SK-N-SH (cell line): ENCODE measurements around the gene INPPL1. TPM values are rescaled to one million over a fixed set of nuclear protein-coding genes. Genes with fewer than 3 reads are reported as not detected.
A peak's percentile ranks its signal among the peaks of the same experiment; 100 is the strongest.
"Not testable (repeated sequence)": the region's sequence is repeated elsewhere in the genome, so short reads cannot be mapped to it uniquely, and the experiment has no call there.

Experiments
- CTCF ChIA-PET: fragments of 300-600, 350-600 bp; formaldehyde crosslinking; extraction: SDS; loops from one replicate; lab custom pipeline; 2021; lab: Yijun Ruan, JAX
- POLR2A ChIA-PET: fragments of 350-600 bp; sonication (Branson Sonifier 250); formaldehyde crosslinking; extraction: SDS; loops from one replicate; lab custom pipeline; 2020; ENCODE audit warnings: antibody characterized with exemption, inconsistent platforms; lab: Yijun Ruan, JAX
- DNase-seq: peaks from one replicate; pipeline ENCODE4 v3.0.0; 2012
- H2AFZ ChIP-seq: fragments of 200-600 bp; sonication (generic); 2 replicates; pipeline ENCODE4 v1.8.1; 2016; ENCODE audit warnings: antibody characterized with exemption, mild to moderate bottlenecking, low read depth
- H3F3A ChIP-seq: fragments of 200-600 bp; sonication (generic); replicated peaks from 2 replicates; pipeline ENCODE3; 2016; ENCODE audit warnings: antibody characterized with exemption, mild to moderate bottlenecking; ENCODE audit not compliant: insufficient read depth
- H3K27ac ChIP-seq, 2 experiments: fragments of 200-500 bp in 1 of 2; fragments of 200-600 bp in 1 of 2; sonication (Bioruptor generic) in 1 of 2; sonication (generic), shearing (Covaris generic) in 1 of 2; 2 replicates each; pipeline versions ENCODE4 v1.5.1 to v1.6.1; 2014 to 2016; ENCODE audit warnings: low read depth in 2 of 2, inconsistent platforms in 1 of 2, low read length in 1 of 2, mild to moderate bottlenecking in 1 of 2, mixed read lengths in 1 of 2
- H3K27me3 ChIP-seq: fragments of 200-600 bp; sonication (generic), shearing (Covaris generic); 2 replicates; pipeline ENCODE4 v1.6.1; 2016; ENCODE audit warnings: mixed run types; ENCODE audit not compliant: insufficient read depth
- H3K36me3 ChIP-seq, 2 experiments: fragments of 200-500 bp in 1 of 2; fragments of 200-600 bp in 1 of 2; sonication (Bioruptor generic) in 1 of 2; sonication (generic) in 1 of 2; replicated peaks in 1 of 2; 2 replicates each; pipeline versions ENCODE3 to v1.5.1; 2014 to 2016; ENCODE audit warnings: low read length in 1 of 2, mild to moderate bottlenecking in 1 of 2; ENCODE audit not compliant: insufficient read depth in 2 of 2, control insufficient read depth in 1 of 2
- H3K4me1 ChIP-seq, 2 experiments: fragments of 200-500 bp in 1 of 2; fragments of 200-600 bp in 1 of 2; sonication (Bioruptor generic) in 1 of 2; sonication (generic), shearing (Covaris generic) in 1 of 2; 2 replicates each; pipeline versions ENCODE4 v1.5.1 to v1.6.1; 2014 to 2016; ENCODE audit warnings: low read depth in 1 of 2, low read length in 1 of 2, mixed run types in 1 of 2; ENCODE audit not compliant: insufficient read depth in 2 of 2, control insufficient read depth in 1 of 2
- H3K4me2 ChIP-seq: fragments of 200-600 bp; sonication (generic), shearing (Covaris generic); 2 replicates; pipeline ENCODE4 v1.6.1; 2017; ENCODE audit warnings: mixed run types
- H3K4me3 ChIP-seq, 2 experiments: fragments of 200-500 bp in 1 of 2; fragments of 200-600 bp in 1 of 2; sonication (Bioruptor generic) in 1 of 2; sonication (generic), shearing (Covaris generic) in 1 of 2; 2 replicates each; pipeline versions ENCODE4 v1.5.1 to v1.8.1; 2014 to 2016; ENCODE audit warnings: low read depth in 2 of 2, inconsistent platforms in 1 of 2, low read length in 1 of 2, mild to moderate bottlenecking in 1 of 2, mixed read lengths in 1 of 2, moderate library complexity in 1 of 2
- H3K79me2 ChIP-seq: fragments of 200-600 bp; sonication (generic); 2 replicates; pipeline ENCODE4 v1.8.1; 2017; ENCODE audit warnings: mild to moderate bottlenecking; ENCODE audit not compliant: insufficient read depth
- H3K9ac ChIP-seq: fragments of 200-600 bp; sonication (generic); 2 replicates; pipeline ENCODE4 v1.6.1; 2017; ENCODE audit warnings: mixed run types
- H3K9me2 ChIP-seq: fragments of 200-600 bp; sonication (generic); 2 replicates; pipeline ENCODE4 v1.6.1; 2017; ENCODE audit warnings: mixed run types
- H3K9me3 ChIP-seq: fragments of 200-600 bp; sonication (generic); 2 replicates; pipeline ENCODE4 v1.6.1; 2017; ENCODE audit warnings: mixed run types, mild to moderate bottlenecking, moderate library complexity
- H4K20me1 ChIP-seq: fragments of 200-600 bp; sonication (generic); 2 replicates; pipeline ENCODE4 v1.6.1; 2017; ENCODE audit warnings: mild to moderate bottlenecking, mixed run types; ENCODE audit not compliant: insufficient read depth
- CHD2 ChIP-seq: fragments of 150-350 bp; IDR thresholded peaks from 2 replicates; pipeline ENCODE4 v1.6.1; 2018; ENCODE audit warnings: low read length; ENCODE audit not compliant: partially characterized antibody
- CTCF ChIP-seq: fragments of 200-600 bp; sonication (generic); IDR thresholded peaks from 2 replicates; pipeline ENCODE4 v1.6.1; 2017; ENCODE audit warnings: antibody characterized with exemption, mild to moderate bottlenecking, moderate library complexity
- GABPA ChIP-seq: IDR thresholded peaks from 2 replicates; pipeline ENCODE4 v1.4.0; 2012; ENCODE audit warnings: low read depth, mild to moderate bottlenecking
- MEF2A ChIP-seq: IDR thresholded peaks from 2 replicates; pipeline ENCODE4 v1.4.0; 2012; ENCODE audit warnings: low read depth, borderline replicate concordance
- NFIC ChIP-seq: IDR thresholded peaks from 2 replicates; pipeline ENCODE4 v1.4.0; 2012; ENCODE audit warnings: borderline replicate concordance
- POLR2AphosphoS5 ChIP-seq: IDR thresholded peaks from 2 replicates; pipeline ENCODE4 v1.6.1; 2012; ENCODE audit warnings: low read depth, low read length
- RCOR1 ChIP-seq: fragments of 150-350 bp; IDR thresholded peaks from 2 replicates; pipeline ENCODE4 v1.6.1; 2017; ENCODE audit warnings: antibody characterized with exemption, low read length
- TCF12 ChIP-seq: IDR thresholded peaks from 2 replicates; pipeline ENCODE4 v1.4.0; 2012
- WGBS: methylation state at CpG from one replicate; pipeline ENCODE4 v1.1.6; 2017; ENCODE audit warnings: low lambda C conversion rate; 5-methylcytosine and 5-hydroxymethylcytosine counted together
- polyA plus RNA-seq, 3 experiments: library from polyadenylated mRNA; depleted of rRNA; stranded (reverse); fragments of >200 nt; gene quantifications; 2 replicates each; pipeline ENCODE4 v1.2.3, GENCODE V29; 2012
- TF ChIP-seq, protein P1 (sequence below): IDR thresholded peaks from 2 replicates; pipeline ENCODE4 v1.6.1; 2012; ENCODE audit warnings: mild to moderate bottlenecking, low read depth, low read length, moderate library complexity

The INPPL1 gene
- polyA plus RNA-seq, 1 of the 3 experiments (the other 2 are of a cell fraction), result 123 TPM

DNA sequence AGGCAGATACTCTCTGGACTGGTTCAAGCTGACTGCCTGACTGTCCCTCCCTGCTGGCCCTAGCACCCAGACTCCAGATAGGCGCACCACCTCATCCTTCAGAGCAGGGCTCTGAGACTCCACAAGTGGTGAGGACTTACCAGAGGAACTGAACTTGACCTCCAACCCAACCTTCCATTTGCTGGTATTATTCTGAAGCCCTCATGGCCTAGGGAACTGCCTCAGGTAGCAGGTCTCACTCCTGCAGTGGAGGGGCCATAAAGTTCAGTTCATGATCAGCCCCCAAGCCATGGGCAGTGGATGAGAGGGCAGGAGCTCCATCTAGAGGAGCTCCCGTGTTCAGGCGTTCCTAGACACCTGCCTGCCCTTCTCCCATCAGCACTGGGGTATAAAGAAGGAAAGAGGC lies 43.0 kb upstream of the INPPL1 start:
- H3K4me3 ChIP-seq, H3K4me1 ChIP-seq, H3K79me2 ChIP-seq, H3K9me3 ChIP-seq, H3K36me3 ChIP-seq, H3K9ac ChIP-seq, H3K9me2 ChIP-seq, H2AFZ ChIP-seq, H4K20me1 ChIP-seq, H3K27me3 ChIP-seq, H3K4me2 ChIP-seq, POLR2A ChIA-PET, DNase-seq, H3F3A ChIP-seq, H3K27ac ChIP-seq: not testable (repeated sequence)
- WGBS, result 83% methylated on average over 3 of the region's 3 CpGs
- CTCF ChIA-PET, result interaction anchor here (0.7 to 2.1 kb wide), 2 partner anchors 37 to 396 kb away, joined by 3 to 8 read pairs; no protein-coding TSS in a partner anchor
- TF ChIP-seq CTCF, result peak; percentile 18; the same call in 1 of the 2 replicates

DNA sequence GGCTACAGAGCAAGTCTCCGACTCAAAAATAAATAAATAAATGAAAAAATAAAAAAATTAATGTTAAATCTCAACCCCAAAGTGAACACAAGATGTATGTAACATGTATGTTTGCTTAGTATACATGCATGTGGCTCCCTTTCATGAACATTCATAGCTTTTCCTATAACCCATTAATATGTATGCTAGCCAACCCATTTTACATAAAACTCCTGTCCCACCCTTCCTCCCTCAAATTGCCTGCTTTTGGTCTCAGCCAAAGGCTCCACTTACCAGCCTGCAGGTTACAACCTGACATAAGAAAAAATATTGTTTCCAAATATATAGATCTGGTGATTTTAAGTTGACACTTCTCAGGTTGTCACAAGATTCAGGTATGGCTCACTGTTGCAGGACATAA lies 36.3 kb upstream of the INPPL1 start:
- Histone ChIP-seq H3K79me2 (no peaks in the 10 kb centered on the region), H2AFZ (no peak overlapping the region), H3F3A (peaks cover under 1% of the 10 kb centered on the region), H3K4me1 (peaks cover 0 to 12% of the 10 kb centered on the region in 2 experiments; a peak in 1 of 4 replicates), H3K9me2 (no peaks in the 10 kb centered on the region), H3K36me3 (no peaks in the 10 kb centered on the region), H3K4me2 (no peak overlapping the region), H4K20me1 (no peaks in the 10 kb centered on the region), H3K27me3 (no peaks in the 10 kb centered on the region), H3K4me3 (no peak overlapping the region), H3K9ac (no peak overlapping the region), H3K27ac (no peak overlapping the region), H3K9me3 (no peaks in the 10 kb centered on the region)
- 90% methylated on average over 1 of the region's 1 CpG for WGBS
- ChIA-PET CTCF (interaction anchor here (0.6 to 2.7 kb wide), 6 partner anchors 14 to 246 kb away, joined by 3 to 7 read pairs (median 3); partner anchors contain the start of gene CLPB), POLR2A (interaction anchor here (0.5 to 0.6 kb wide), 2 partner anchors 9 to 47 kb away, joined by 3 to 5 read pairs; no protein-coding TSS in a partner anchor)
- TF ChIP-seq RCOR1 (no peak), NFIC (no peak), CHD2 (no peak), GABPA (no peak), POLR2AphosphoS5 (no peak), MEF2A (no peak), TCF12 (no peak)
- TF ChIP-seq, protein P1, sequence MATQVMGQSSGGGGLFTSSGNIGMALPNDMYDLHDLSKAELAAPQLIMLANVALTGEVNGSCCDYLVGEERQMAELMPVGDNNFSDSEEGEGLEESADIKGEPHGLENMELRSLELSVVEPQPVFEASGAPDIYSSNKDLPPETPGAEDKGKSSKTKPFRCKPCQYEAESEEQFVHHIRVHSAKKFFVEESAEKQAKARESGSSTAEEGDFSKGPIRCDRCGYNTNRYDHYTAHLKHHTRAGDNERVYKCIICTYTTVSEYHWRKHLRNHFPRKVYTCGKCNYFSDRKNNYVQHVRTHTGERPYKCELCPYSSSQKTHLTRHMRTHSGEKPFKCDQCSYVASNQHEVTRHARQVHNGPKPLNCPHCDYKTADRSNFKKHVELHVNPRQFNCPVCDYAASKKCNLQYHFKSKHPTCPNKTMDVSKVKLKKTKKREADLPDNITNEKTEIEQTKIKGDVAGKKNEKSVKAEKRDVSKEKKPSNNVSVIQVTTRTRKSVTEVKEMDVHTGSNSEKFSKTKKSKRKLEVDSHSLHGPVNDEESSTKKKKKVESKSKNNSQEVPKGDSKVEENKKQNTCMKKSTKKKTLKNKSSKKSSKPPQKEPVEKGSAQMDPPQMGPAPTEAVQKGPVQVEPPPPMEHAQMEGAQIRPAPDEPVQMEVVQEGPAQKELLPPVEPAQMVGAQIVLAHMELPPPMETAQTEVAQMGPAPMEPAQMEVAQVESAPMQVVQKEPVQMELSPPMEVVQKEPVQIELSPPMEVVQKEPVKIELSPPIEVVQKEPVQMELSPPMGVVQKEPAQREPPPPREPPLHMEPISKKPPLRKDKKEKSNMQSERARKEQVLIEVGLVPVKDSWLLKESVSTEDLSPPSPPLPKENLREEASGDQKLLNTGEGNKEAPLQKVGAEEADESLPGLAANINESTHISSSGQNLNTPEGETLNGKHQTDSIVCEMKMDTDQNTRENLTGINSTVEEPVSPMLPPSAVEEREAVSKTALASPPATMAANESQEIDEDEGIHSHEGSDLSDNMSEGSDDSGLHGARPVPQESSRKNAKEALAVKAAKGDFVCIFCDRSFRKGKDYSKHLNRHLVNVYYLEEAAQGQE, result no peak
- no peak for DNase-seq
